ENCODE results near the gene FABP1.

- no peak for TF ChIP-seq EZH2 (IDR thresholded peaks at IDR 0.05)
- TF ChIP-seq POLR2AphosphoS5 (IDR thresholded peaks at IDR 0.05; ENCODE audit: borderline replicate concordance, low read depth, low read length): no peak
- TF ChIP-seq FOXP2 (optimal IDR thresholded peaks at IDR 0.05; ENCODE audit: control extremely low read depth, extremely low read length, insufficient read depth): no peak
Measured at GRCh38 chr2:88074854-88075292, 53.0 kb downstream of the FABP1 start.
